OCI-LY7 (cell line): ENCODE measurements around the gene SRGAP2. TPM values are rescaled to one million over a fixed set of nuclear protein-coding genes. Genes with fewer than 3 reads are reported as not detected.
"Not testable (repeated sequence)": the region's sequence is repeated elsewhere in the genome, so short reads cannot be mapped to it uniquely, and the experiment has no call there.

Experiments
- BruUV-seq: library from RNA; stranded (reverse); fragments of 400-500 nt; replicated peaks from 2 replicates; lab custom pipeline; 2021; lab: Mats Ljungman, UMichigan
- CTCF ChIA-PET: fragments of 300-600 bp; sonication (Branson Sonifier 250); formaldehyde crosslinking; loops from one replicate; lab custom pipeline; 2022; ENCODE audit warnings: antibody characterized with exemption; ENCODE audit not compliant: unreplicated experiment; lab: Charles Lee
- POLR2A ChIA-PET: fragments of 300-600 bp; sonication (Branson Sonifier 250); formaldehyde crosslinking; loops from one replicate; lab custom pipeline; 2022; ENCODE audit warnings: antibody characterized with exemption; lab: Charles Lee
- DNase-seq: peaks from one replicate; pipeline ENCODE4 v3.0.0-alpha.2; 2015; ENCODE audit warnings: low spot score
- H2AFZ ChIP-seq: fragments of 200-600 bp; sonication (generic), shearing (Covaris generic); 2 replicates; pipeline ENCODE4 v1.6.1; 2014; ENCODE audit warnings: mild to moderate bottlenecking, antibody characterized with exemption, low read length, moderate library complexity
- H3K27ac ChIP-seq: fragments of 200-600 bp; sonication (generic); 2 replicates; pipeline ENCODE4 v1.5.1; 2014; ENCODE audit warnings: mixed run types, low read depth, mild to moderate bottlenecking, moderate library complexity, low read length, inconsistent platforms; ENCODE audit not compliant: poor library complexity, severe bottlenecking
- H3K36me3 ChIP-seq: fragments of 200-600 bp; sonication (generic); 2 replicates; pipeline ENCODE4 v1.6.1; 2014; ENCODE audit warnings: mild to moderate bottlenecking, antibody characterized with exemption, low read length, moderate library complexity, mixed read lengths; ENCODE audit not compliant: insufficient read depth
- H3K4me1 ChIP-seq: fragments of 200-600 bp; sonication (generic); 2 replicates; pipeline ENCODE4 v1.5.1; 2014; ENCODE audit warnings: mild to moderate bottlenecking, low read length; ENCODE audit not compliant: insufficient read depth, poor library complexity, severe bottlenecking
- H3K4me2 ChIP-seq: fragments of 200-600 bp; sonication (generic); 2 replicates; pipeline ENCODE4 v1.6.1; 2014; ENCODE audit warnings: mild to moderate bottlenecking, low read length
- H3K4me3 ChIP-seq: fragments of 200-600 bp; sonication (generic); 2 replicates; pipeline ENCODE4 v1.5.1; 2014; ENCODE audit warnings: mild to moderate bottlenecking, low read depth, low read length; ENCODE audit not compliant: poor library complexity, severe bottlenecking
- H3K79me2 ChIP-seq: fragments of 200-600 bp; sonication (generic); 2 replicates; pipeline ENCODE4 v1.6.1; 2016; ENCODE audit warnings: low read depth, mild to moderate bottlenecking, low read length, moderate library complexity, mixed read lengths; ENCODE audit not compliant: insufficient read depth
- H3K9me2 ChIP-seq: fragments of 200-600 bp; sonication (generic); 2 replicates; pipeline ENCODE4 v1.6.1; 2016; ENCODE audit warnings: mild to moderate bottlenecking, low read length, mixed read lengths; ENCODE audit not compliant: insufficient read depth
- H3K9me3 ChIP-seq: fragments of 200-600 bp; sonication (generic); 2 replicates; pipeline ENCODE4 v1.6.1; 2014; ENCODE audit warnings: mild to moderate bottlenecking, mixed run types, low read length, mixed read lengths
- H4K20me1 ChIP-seq: fragments of 200-600 bp; sonication (generic); 2 replicates; pipeline ENCODE4 v1.6.1; 2014; ENCODE audit warnings: mild to moderate bottlenecking, antibody characterized with exemption, low read length, moderate library complexity, mixed read lengths; ENCODE audit not compliant: insufficient read depth
- intact Hi-C: fragments of 100-400 bp; cut with micrococcal nuclease; formaldehyde crosslinking; loops from one replicate; pipeline ENCODE4 v1.10.0; 2022; ENCODE audit not compliant: unreplicated experiment
- total RNA-seq, 2 experiments: library from RNA; depleted of rRNA in 1 of 2; stranded (reverse); fragments of >200 nt in 1 of 2; shearing (Covaris generic) in 1 of 2; gene quantifications; 2 replicates each; pipeline ENCODE4 v1.2.3, GENCODE V29; 2014 to 2022

The SRGAP2 gene
- total RNA-seq, 2 experiments from 2014 or later, result 58.3 to 82.5 TPM

- DNase-seq, H3K9me2 ChIP-seq, H3K4me2 ChIP-seq, H3K36me3 ChIP-seq, H3K79me2 ChIP-seq, H3K4me1 ChIP-seq, H3K27ac ChIP-seq, CTCF ChIA-PET, H3K9me3 ChIP-seq, POLR2A ChIA-PET, H2AFZ ChIP-seq, intact Hi-C loops, BruUV-seq, H4K20me1 ChIP-seq, H3K4me3 ChIP-seq: not testable (repeated sequence)
Observed at GRCh38 chr1:206219514-206220331, 16.4 kb downstream of the SRGAP2 start.

GRCh38 chr1:206220332-206221000 is 17.1 kb downstream of the SRGAP2 start:
- CTCF ChIA-PET, BruUV-seq, H3K4me2 ChIP-seq, H3K27ac ChIP-seq, H3K36me3 ChIP-seq, H2AFZ ChIP-seq, POLR2A ChIA-PET, intact Hi-C loops, H3K9me3 ChIP-seq, H4K20me1 ChIP-seq, DNase-seq, H3K4me1 ChIP-seq, H3K4me3 ChIP-seq, H3K9me2 ChIP-seq, H3K79me2 ChIP-seq: not testable (repeated sequence)

GRCh38 chr1:206221585-206221984 is 18.2 kb downstream of the SRGAP2 start:
- H3K4me3 ChIP-seq, H2AFZ ChIP-seq, CTCF ChIA-PET, BruUV-seq, POLR2A ChIA-PET, H4K20me1 ChIP-seq, H3K9me3 ChIP-seq, DNase-seq, H3K36me3 ChIP-seq, H3K27ac ChIP-seq, H3K4me2 ChIP-seq, H3K4me1 ChIP-seq, H3K9me2 ChIP-seq, H3K79me2 ChIP-seq, intact Hi-C loops: not testable (repeated sequence)

GRCh38 chr1:206224190-206224776 is 20.9 kb downstream of the SRGAP2 start:
- H3K36me3 ChIP-seq, DNase-seq, H4K20me1 ChIP-seq, H3K4me3 ChIP-seq, H3K27ac ChIP-seq, H3K9me2 ChIP-seq, CTCF ChIA-PET, H3K9me3 ChIP-seq, H3K4me2 ChIP-seq, POLR2A ChIA-PET, H3K4me1 ChIP-seq, BruUV-seq, H2AFZ ChIP-seq, H3K79me2 ChIP-seq, intact Hi-C loops: not testable (repeated sequence)

GRCh38 chr1:206225386-206225785 is 22.0 kb downstream of the SRGAP2 start:
- H3K36me3 ChIP-seq, H3K79me2 ChIP-seq, H4K20me1 ChIP-seq, H3K27ac ChIP-seq, BruUV-seq, POLR2A ChIA-PET, intact Hi-C loops, H3K4me1 ChIP-seq, CTCF ChIA-PET, H3K9me2 ChIP-seq, H3K9me3 ChIP-seq, DNase-seq, H3K4me2 ChIP-seq, H2AFZ ChIP-seq, H3K4me3 ChIP-seq: not testable (repeated sequence)

GRCh38 chr1:206226886-206227285 is 23.5 kb downstream of the SRGAP2 start:
- H3K9me3 ChIP-seq, H3K36me3 ChIP-seq, H3K4me1 ChIP-seq, intact Hi-C loops, H4K20me1 ChIP-seq, BruUV-seq, H2AFZ ChIP-seq, H3K79me2 ChIP-seq, POLR2A ChIA-PET, DNase-seq, H3K27ac ChIP-seq, H3K4me3 ChIP-seq, H3K4me2 ChIP-seq, H3K9me2 ChIP-seq, CTCF ChIA-PET: not testable (repeated sequence)
